Esophagus (tissue), 2 donors: ENCODE results near the gene CCND1. TPM values are rescaled to one million over a fixed set of nuclear protein-coding genes. Genes with fewer than 3 reads are reported as not detected.

Source experiments
- H3K27ac ChIP-seq, 2 donors: one replicate each; pipeline ENCODE4 v1.5.1; 2013; ENCODE audit warnings: low read depth in 2 of 2, mild to moderate bottlenecking in 2 of 2, inconsistent platforms in 1 of 2, low read length in 1 of 2, moderate library complexity in 1 of 2
- H3K27me3 ChIP-seq, 2 donors: one replicate each; pipeline ENCODE4 v1.6.1; 2013; ENCODE audit warnings: low read length in 2 of 2, control low read depth in 1 of 2, mild to moderate bottlenecking in 1 of 2; ENCODE audit not compliant: insufficient read depth in 2 of 2, control insufficient read depth in 1 of 2
- H3K36me3 ChIP-seq, 2 donors: one replicate each; pipeline ENCODE4 v1.6.1; 2013; ENCODE audit warnings: low read length in 1 of 2; ENCODE audit not compliant: control insufficient read depth in 2 of 2, insufficient read depth in 2 of 2
- H3K4me1 ChIP-seq, 2 donors: one replicate each; pipeline ENCODE4 v1.6.1; 2013; ENCODE audit warnings: low read length in 1 of 2; ENCODE audit not compliant: control insufficient read depth in 2 of 2, insufficient read depth in 2 of 2
- H3K4me3 ChIP-seq, 2 donors: one replicate each; pipeline ENCODE4 v1.5.1; 2013; ENCODE audit warnings: low read length in 2 of 2, mild to moderate bottlenecking in 2 of 2, low read depth in 1 of 2, moderate library complexity in 1 of 2
- H3K9me3 ChIP-seq, 2 donors: one replicate each; pipeline ENCODE4 v1.6.1; 2013; ENCODE audit warnings: mild to moderate bottlenecking in 2 of 2, low read depth in 1 of 2, low read length in 1 of 2, moderate library complexity in 1 of 2; ENCODE audit not compliant: control insufficient read depth in 2 of 2, insufficient read depth in 1 of 2
- WGBS, 2 donors: extraction: QIAGEN DNeasy Blood & Tissue Kit; methylation state at CpG; one replicate each; pipeline ENCODE4 v1.1.7; 2013; 5-methylcytosine and 5-hydroxymethylcytosine counted together
- polyA plus RNA-seq, 2 donors: library from polyadenylated mRNA; stranded (reverse); fragments of 200-250 nt; gene quantifications; one replicate each; pipeline ENCODE4 v1.2.3, GENCODE V29; 2013
- donor health status: healthy with polysubstance abuse.
- donor health status: Bipolar disorder and iron deficiency.

The CCND1 gene
- polyA plus RNA-seq, 2 donors: 45.1 to 48.5 TPM

- H3K4me1 ChIP-seq: no peaks in the 10 kb centered on the region
- peaks cover 0 to 2% of the 10 kb centered on the region in 2 donors for H3K9me3 ChIP-seq
- H3K4me3 ChIP-seq: no peak overlapping the region
- H3K27me3 ChIP-seq: no peaks in the 10 kb centered on the region
- no peak overlapping the region for H3K27ac ChIP-seq
- WGBS, 2 donors: 92 to 94% methylated on average over 8 of the region's 8 CpGs
- H3K36me3 ChIP-seq: no peaks in the 10 kb centered on the region
Observed at GRCh38 chr11:69630424-69630823, 10.5 kb upstream of the CCND1 start.

GRCh38 chr11:69632900-69633299, 8.1 kb upstream of the CCND1 start:
- WGBS, 2 donors: 93 to 95% methylated on average over 4 of the region's 4 CpGs
- peaks cover 0 to 2% of the 10 kb centered on the region in 2 donors for H3K9me3 ChIP-seq
- no peaks in the 10 kb centered on the region for H3K27me3 ChIP-seq
- peaks cover 8 to 19% of the 10 kb centered on the region in 2 donors for H3K4me1 ChIP-seq
- no peak overlapping the region for H3K4me3 ChIP-seq
- no peaks in the 10 kb centered on the region for H3K36me3 ChIP-seq
- H3K27ac ChIP-seq: no peak overlapping the region

GRCh38 chr11:69634069-69634468, 6.9 kb upstream of the CCND1 start:
- Histone ChIP-seq H3K4me1 (peaks cover 11 to 20% of the 10 kb centered on the region in 2 donors), H3K4me3 (no peak overlapping the region), H3K9me3 (peaks cover 0 to 2% of the 10 kb centered on the region in 2 donors), H3K36me3 (no peaks in the 10 kb centered on the region), H3K27me3 (no peaks in the 10 kb centered on the region), H3K27ac (no peak overlapping the region)
- 80 to 93% methylated on average over 6 of the region's 6 CpGs for WGBS, 2 donors

- Histone ChIP-seq H3K27me3 (no peaks in the 10 kb centered on the region), H3K4me3 (no peak overlapping the region), H3K4me1 (peaks cover 11 to 20% of the 10 kb centered on the region in 2 donors), H3K27ac (no peak overlapping the region), H3K36me3 (no peaks in the 10 kb centered on the region), H3K9me3 (peaks cover 0 to 2% of the 10 kb centered on the region in 2 donors)
- WGBS, 2 donors: 74 to 87% methylated on average over 7 of the region's 7 CpGs
Observed at GRCh38 chr11:69634590-69634989, 6.4 kb upstream of the CCND1 start.

- H3K9me3 ChIP-seq: no peaks in the 10 kb centered on the region
- no peaks in the 10 kb centered on the region for H3K27me3 ChIP-seq
- peaks cover 11 to 20% of the 10 kb centered on the region in 2 donors for H3K4me1 ChIP-seq
- 83 to 85% methylated on average over 6 of the region's 6 CpGs for WGBS, 2 donors
- no peak overlapping the region for H3K27ac ChIP-seq
- H3K36me3 ChIP-seq: no peaks in the 10 kb centered on the region
- H3K4me3 ChIP-seq: no peak overlapping the region
Observed at GRCh38 chr11:69635195-69635594, 5.8 kb upstream of the CCND1 start.

GRCh38 chr11:69635804-69636511, 5.0 kb upstream of the CCND1 start:
- Histone ChIP-seq H3K27me3 (no peaks in the 10 kb centered on the region), H3K36me3 (no peaks in the 10 kb centered on the region), H3K9me3 (no peaks in the 10 kb centered on the region), H3K4me3 (peak overlapping the region; percentile 43 to 54), H3K27ac (no peak overlapping the region), H3K4me1 (peaks cover 11 to 20% of the 10 kb centered on the region in 2 donors)
- 26 to 28% methylated on average over 17 of the region's 17 CpGs for WGBS, 2 donors

- WGBS, 2 donors: 4% methylated on average over 63 of the region's 63 CpGs
- Histone ChIP-seq H3K36me3 (no peaks in the 10 kb centered on the region), H3K4me1 (peaks cover 11 to 20% of the 10 kb centered on the region in 2 donors), H3K4me3 (peak overlapping the region; percentile 43 to 54), H3K27ac (peak overlapping the region; percentile 45 to 84), H3K9me3 (no peaks in the 10 kb centered on the region), H3K27me3 (no peaks in the 10 kb centered on the region)
Observed at GRCh38 chr11:69636512-69637197, 4.3 kb upstream of the CCND1 start.

- Histone ChIP-seq H3K27ac (peak overlapping the region; percentile 84 to 89), H3K4me1 (peaks cover 11 to 20% of the 10 kb centered on the region in 2 donors), H3K27me3 (no peaks in the 10 kb centered on the region), H3K36me3 (no peaks in the 10 kb centered on the region), H3K4me3 (peak overlapping the region; percentile 43 to 54), H3K9me3 (no peaks in the 10 kb centered on the region)
- 4 to 12% methylated on average over 60 to 67 of the region's 67 CpGs for WGBS, 2 donors
Observed at GRCh38 chr11:69637198-69637940, 3.6 kb upstream of the CCND1 start.

- Histone ChIP-seq H3K27me3 (no peaks in the 10 kb centered on the region), H3K27ac (peak overlapping the region; percentile 84 to 89), H3K36me3 (no peaks in the 10 kb centered on the region), H3K4me3 (peak overlapping the region; percentile 43 to 54), H3K4me1 (peaks cover 11 to 20% of the 10 kb centered on the region in 2 donors), H3K9me3 (no peaks in the 10 kb centered on the region)
- 1 to 2% methylated on average over 72 to 78 of the region's 78 CpGs for WGBS, 2 donors
Observed at GRCh38 chr11:69637941-69638871, 2.8 kb upstream of the CCND1 start.
